HG02852 (cell line): ENCODE data around the gene TLR9.

Experiments used
- ATAC-seq: cut with Tn5 transposase; IDR thresholded peaks from one replicate; pipeline ENCODE4 v1.9.1; 2021; ENCODE audit warnings: mild to moderate bottlenecking, moderate library complexity; ENCODE audit not compliant: unreplicated experiment

Gene TLR9

GRCh38 chr3:52232279-52233107, 7.0 kb upstream of the TLR9 start:
- ATAC-seq: no peak

- ATAC-seq: no peak
These were observed 6.2 kb upstream of the TLR9 start for GRCh38 chr3:52231502-52232278.

- no peak for ATAC-seq
These were observed 5.5 kb upstream of the TLR9 start for GRCh38 chr3:52230889-52231499.

GRCh38 chr3:52230461-52230860, 5.0 kb upstream of the TLR9 start:
- no peak for ATAC-seq

- no peak for ATAC-seq
These were observed 4.2 kb upstream of the TLR9 start for GRCh38 chr3:52229656-52230055.

- no peak for ATAC-seq
These were observed 3.4 kb upstream of the TLR9 start for GRCh38 chr3:52228751-52229291.

GRCh38 chr3:52228266-52228665, 2.8 kb upstream of the TLR9 start:
- no peak for ATAC-seq

- no peak for ATAC-seq
These were observed 2.3 kb upstream of the TLR9 start for GRCh38 chr3:52227766-52228165.

GRCh38 chr3:52227117-52227516, 1.7 kb upstream of the TLR9 start:
- ATAC-seq: no peak

- peak; percentile 3 for ATAC-seq
These were observed 878 bp upstream of the TLR9 start for GRCh38 chr3:52226229-52226817.

- ATAC-seq: no peak
These were observed 1.7 kb downstream of the TLR9 start for GRCh38 chr3:52223449-52224408.

GRCh38 chr3:52222319-52223221, 2.9 kb downstream of the TLR9 start:
- ATAC-seq: no peak

GRCh38 chr3:52221563-52222318, 3.7 kb downstream of the TLR9 start:
- ATAC-seq: no peak

- no peak for ATAC-seq
These were observed 4.3 kb downstream of the TLR9 start for GRCh38 chr3:52221141-52221562.

GRCh38 chr3:52220380-52221026, 4.9 kb downstream of the TLR9 start:
- ATAC-seq: peak; percentile 55

GRCh38 chr3:52218937-52219650, 6.4 kb downstream of the TLR9 start:
- ATAC-seq: no peak

- no peak for ATAC-seq
These were observed 7.0 kb downstream of the TLR9 start for GRCh38 chr3:52218454-52218853.
